Effector CD8-positive, alpha-beta T cell (primary cell): Measurements from ENCODE around the gene DMXL2.
"Not testable (repeated sequence)": the region's sequence is repeated elsewhere in the genome, so short reads cannot be mapped to it uniquely, and the experiment has no call there.

ENCODE experiments used
- DNase-seq: peaks from one replicate; lab custom pipeline; 2025; lab: John Stamatoyannopoulos, UW

Gene DMXL2

GRCh38 chr15:51621936-51622603 lies 501 bp downstream of the DMXL2 start:
- no peak for DNase-seq

GRCh38 chr15:51621155-51621765 lies 1.3 kb downstream of the DMXL2 start:
- no peak for DNase-seq

GRCh38 chr15:51620641-51621040 lies 1.9 kb downstream of the DMXL2 start:
- no peak for DNase-seq

- DNase-seq = no peak
These were observed 2.4 kb downstream of the DMXL2 start for GRCh38 chr15:51620122-51620521.

- DNase-seq = no peak
These were observed 3.1 kb downstream of the DMXL2 start for GRCh38 chr15:51619331-51620035.

- no peak for DNase-seq
These were observed 4.7 kb downstream of the DMXL2 start for GRCh38 chr15:51617886-51618285.

- no peak for DNase-seq
These were observed 8.6 kb downstream of the DMXL2 start for GRCh38 chr15:51613951-51614350.

- not testable (repeated sequence) for DNase-seq
These were observed 9.9 kb downstream of the DMXL2 start for GRCh38 chr15:51612669-51613068.

GRCh38 chr15:51603462-51603948 lies 19.1 kb downstream of the DMXL2 start:
- DNase-seq = not testable (repeated sequence)

- no peak for DNase-seq
These were observed 19.6 kb downstream of the DMXL2 start for GRCh38 chr15:51603002-51603401.

GRCh38 chr15:51602484-51602883 lies 20.1 kb downstream of the DMXL2 start:
- no peak for DNase-seq

- DNase-seq = no peak
These were observed 20.8 kb downstream of the DMXL2 start for GRCh38 chr15:51601801-51602200.

- no peak for DNase-seq
These were observed 22.5 kb downstream of the DMXL2 start for GRCh38 chr15:51600114-51600513.

GRCh38 chr15:51589881-51590568 lies 32.5 kb downstream of the DMXL2 start:
- DNase-seq = no peak

GRCh38 chr15:51588966-51589365 lies 33.6 kb downstream of the DMXL2 start:
- DNase-seq = no peak

- no peak for DNase-seq
These were observed 36.6 kb downstream of the DMXL2 start for GRCh38 chr15:51585986-51586385.

- DNase-seq = no peak
These were observed 41.6 kb downstream of the DMXL2 start for GRCh38 chr15:51580982-51581381.

- no peak for DNase-seq
These were observed 42.2 kb downstream of the DMXL2 start for GRCh38 chr15:51580385-51580784.

GRCh38 chr15:51579012-51579411 lies 43.6 kb downstream of the DMXL2 start:
- no peak for DNase-seq

GRCh38 chr15:51577636-51578304 lies 44.8 kb downstream of the DMXL2 start:
- DNase-seq = no peak

GRCh38 chr15:51576911-51577500 lies 45.6 kb downstream of the DMXL2 start:
- no peak for DNase-seq
